Neural cell (in vitro differentiated cells): Measurements from ENCODE around the gene KIF6.

Experiments used
- EP300 ChIP-seq: fragments of 450-650 bp; conservative IDR thresholded peaks from 2 replicates; pipeline ENCODE4 v1.6.1; 2014; ENCODE audit warnings: antibody characterized with exemption, mild to moderate bottlenecking, moderate library complexity; ENCODE audit not compliant: poor library complexity, severe bottlenecking
- EZH2 ChIP-seq: fragments of 200-600, 300-800 bp; shearing (Covaris generic), sonication (generic); IDR thresholded peaks from 2 replicates; pipeline ENCODE4 v1.6.1; 2014; ENCODE audit warnings: antibody characterized with exemption, low read length, borderline replicate concordance, mild to moderate bottlenecking; ENCODE audit not compliant: insufficient read depth, poor library complexity, severe bottlenecking
- POLR2AphosphoS5 ChIP-seq: IDR thresholded peaks from 2 replicates; pipeline ENCODE4 v1.6.1; 2012
- RAD21 ChIP-seq: fragments of 450-650 bp; conservative IDR thresholded peaks from 2 replicates; pipeline ENCODE4 v1.6.1; 2014; ENCODE audit warnings: antibody characterized with exemption, mild to moderate bottlenecking, moderate library complexity
- SMC3 ChIP-seq: fragments of 450-650 bp; conservative IDR thresholded peaks from 2 replicates; pipeline ENCODE4 v1.6.1; 2014; ENCODE audit warnings: antibody characterized with exemption, mild to moderate bottlenecking, moderate library complexity; ENCODE audit not compliant: poor library complexity
- TF ChIP-seq, protein P1 (sequence below): fragments of 450-650 bp; IDR thresholded peaks from 2 replicates; pipeline ENCODE4 v1.5.1; 2014; ENCODE audit warnings: antibody characterized with exemption, mild to moderate bottlenecking, moderate library complexity; ENCODE audit not compliant: poor library complexity, severe bottlenecking
- TF ChIP-seq, protein P2 (sequence below): IDR thresholded peaks from 2 replicates; pipeline ENCODE4 v1.6.1; 2012; ENCODE audit warnings: borderline replicate concordance

DNA sequence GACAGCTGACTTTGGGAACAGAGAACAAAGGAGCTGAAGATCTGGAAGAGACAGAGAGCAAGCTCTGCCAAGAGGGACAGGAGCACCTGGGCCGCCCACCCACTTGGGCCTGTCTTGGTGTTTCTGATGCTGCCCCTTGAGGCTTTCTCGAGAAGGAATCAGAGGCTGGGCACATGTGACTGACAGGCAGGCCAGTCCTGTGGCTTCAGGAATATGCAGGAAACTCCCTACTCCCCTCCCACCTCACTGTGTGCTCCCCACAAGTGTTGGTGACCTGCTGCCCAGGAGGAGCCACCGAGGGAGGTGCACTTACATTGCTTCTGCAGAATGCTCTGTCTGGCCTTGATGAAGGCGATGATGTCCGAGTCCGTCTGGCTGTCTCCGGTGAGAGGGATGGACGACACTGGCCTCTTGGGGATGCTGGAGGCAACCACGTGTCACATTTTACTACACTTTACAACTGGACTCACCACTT, 381.8 kb downstream of the KIF6 start:
- TF ChIP-seq POLR2AphosphoS5 (no peak), RAD21 (no peak), EZH2 (no peak), SMC3 (no peak), EP300 (no peak)
- TF ChIP-seq, protein P1, sequence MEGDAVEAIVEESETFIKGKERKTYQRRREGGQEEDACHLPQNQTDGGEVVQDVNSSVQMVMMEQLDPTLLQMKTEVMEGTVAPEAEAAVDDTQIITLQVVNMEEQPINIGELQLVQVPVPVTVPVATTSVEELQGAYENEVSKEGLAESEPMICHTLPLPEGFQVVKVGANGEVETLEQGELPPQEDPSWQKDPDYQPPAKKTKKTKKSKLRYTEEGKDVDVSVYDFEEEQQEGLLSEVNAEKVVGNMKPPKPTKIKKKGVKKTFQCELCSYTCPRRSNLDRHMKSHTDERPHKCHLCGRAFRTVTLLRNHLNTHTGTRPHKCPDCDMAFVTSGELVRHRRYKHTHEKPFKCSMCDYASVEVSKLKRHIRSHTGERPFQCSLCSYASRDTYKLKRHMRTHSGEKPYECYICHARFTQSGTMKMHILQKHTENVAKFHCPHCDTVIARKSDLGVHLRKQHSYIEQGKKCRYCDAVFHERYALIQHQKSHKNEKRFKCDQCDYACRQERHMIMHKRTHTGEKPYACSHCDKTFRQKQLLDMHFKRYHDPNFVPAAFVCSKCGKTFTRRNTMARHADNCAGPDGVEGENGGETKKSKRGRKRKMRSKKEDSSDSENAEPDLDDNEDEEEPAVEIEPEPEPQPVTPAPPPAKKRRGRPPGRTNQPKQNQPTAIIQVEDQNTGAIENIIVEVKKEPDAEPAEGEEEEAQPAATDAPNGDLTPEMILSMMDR = no peak
- TF ChIP-seq, protein P2, sequence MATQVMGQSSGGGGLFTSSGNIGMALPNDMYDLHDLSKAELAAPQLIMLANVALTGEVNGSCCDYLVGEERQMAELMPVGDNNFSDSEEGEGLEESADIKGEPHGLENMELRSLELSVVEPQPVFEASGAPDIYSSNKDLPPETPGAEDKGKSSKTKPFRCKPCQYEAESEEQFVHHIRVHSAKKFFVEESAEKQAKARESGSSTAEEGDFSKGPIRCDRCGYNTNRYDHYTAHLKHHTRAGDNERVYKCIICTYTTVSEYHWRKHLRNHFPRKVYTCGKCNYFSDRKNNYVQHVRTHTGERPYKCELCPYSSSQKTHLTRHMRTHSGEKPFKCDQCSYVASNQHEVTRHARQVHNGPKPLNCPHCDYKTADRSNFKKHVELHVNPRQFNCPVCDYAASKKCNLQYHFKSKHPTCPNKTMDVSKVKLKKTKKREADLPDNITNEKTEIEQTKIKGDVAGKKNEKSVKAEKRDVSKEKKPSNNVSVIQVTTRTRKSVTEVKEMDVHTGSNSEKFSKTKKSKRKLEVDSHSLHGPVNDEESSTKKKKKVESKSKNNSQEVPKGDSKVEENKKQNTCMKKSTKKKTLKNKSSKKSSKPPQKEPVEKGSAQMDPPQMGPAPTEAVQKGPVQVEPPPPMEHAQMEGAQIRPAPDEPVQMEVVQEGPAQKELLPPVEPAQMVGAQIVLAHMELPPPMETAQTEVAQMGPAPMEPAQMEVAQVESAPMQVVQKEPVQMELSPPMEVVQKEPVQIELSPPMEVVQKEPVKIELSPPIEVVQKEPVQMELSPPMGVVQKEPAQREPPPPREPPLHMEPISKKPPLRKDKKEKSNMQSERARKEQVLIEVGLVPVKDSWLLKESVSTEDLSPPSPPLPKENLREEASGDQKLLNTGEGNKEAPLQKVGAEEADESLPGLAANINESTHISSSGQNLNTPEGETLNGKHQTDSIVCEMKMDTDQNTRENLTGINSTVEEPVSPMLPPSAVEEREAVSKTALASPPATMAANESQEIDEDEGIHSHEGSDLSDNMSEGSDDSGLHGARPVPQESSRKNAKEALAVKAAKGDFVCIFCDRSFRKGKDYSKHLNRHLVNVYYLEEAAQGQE = no peak
